Fibroblast of lung (primary cell): Measurements from ENCODE around the gene RND3.

Source experiments
- CTCF ChIP-seq, 2 donors: IDR thresholded peaks in 1 of 2; conservative IDR thresholded peaks in 1 of 2; 1 replicate in 1 of 2; 2 replicates in 1 of 2; pipeline ENCODE4 v1.5.1; 2011 to 2012; ENCODE audit warnings: low read length in 2 of 2, control low read depth in 1 of 2, inconsistent platforms in 1 of 2, low read depth in 1 of 2, mild to moderate bottlenecking in 1 of 2
- EZH2 ChIP-seq: IDR thresholded peaks from 2 replicates; pipeline ENCODE4 v1.5.1; 2012; ENCODE audit warnings: low read length, control low read depth, mild to moderate bottlenecking; ENCODE audit errors: missing control alignments

- no peak for TF ChIP-seq CTCF (conservative IDR thresholded peaks at IDR 0.05 in 1 of 2, IDR thresholded peaks at IDR 0.05 in 1 of 2; ENCODE audit: low read depth in 1 of 2, low read length in 2 of 2)
- no peak for TF ChIP-seq EZH2
These were observed 22.5 kb downstream of the RND3 start for GRCh38 chr2:150464986-150465385.
